Esophagus muscularis mucosa (tissue), 4 donors: ENCODE measurements around the gene ZNF467. TPM values are rescaled to one million over a fixed set of nuclear protein-coding genes. Genes with fewer than 3 reads are reported as not detected.

Experiments used
- DNase-seq: peaks from one replicate; pipeline ENCODE4 v3.0.0-alpha.2; 2017; ENCODE audit errors: extremely low spot score
- H3K27ac ChIP-seq, 4 donors: fragments of 200-600 bp; sonication (generic); replicated peaks in 1 of 4; 1 replicate in 3 of 4; 2 replicates in 1 of 4; pipeline ENCODE4 v1.5.1; 2016 to 2019; ENCODE audit warnings: mild to moderate bottlenecking in 1 of 4
- H3K27me3 ChIP-seq, 4 donors: fragments of 200-600 bp; sonication (generic); one replicate each; pipeline versions ENCODE4 v1.5.1 to v1.6.0; 2016 to 2019
- H3K36me3 ChIP-seq, 4 donors: fragments of 200-600 bp; sonication (generic); one replicate each; pipeline ENCODE4 v1.5.1; 2016 to 2019
- H3K4me1 ChIP-seq, 4 donors: fragments of 200-600 bp; sonication (generic); one replicate each; pipeline ENCODE4 v1.5.1; 2016 to 2019
- H3K4me3 ChIP-seq, 4 donors: fragments of 200-600 bp; sonication (generic); 1 replicate in 2 of 4; 2 replicates in 2 of 4; pipeline ENCODE4 v1.5.1; 2016 to 2019; ENCODE audit warnings: mild to moderate bottlenecking in 4 of 4, moderate library complexity in 1 of 4
- H3K9me3 ChIP-seq, 4 donors: fragments of 200-600 bp; sonication (generic); 1 replicate in 3 of 4; 2 replicates in 1 of 4; pipeline ENCODE4 v1.5.1; 2016 to 2019
- EP300 ChIP-seq: sonication (generic); formaldehyde crosslinking; IDR thresholded peaks from one replicate; pipeline ENCODE4 v1.6.1; 2017; ENCODE audit warnings: antibody characterized with exemption
- POLR2A ChIP-seq: fragments of 450-650 bp; IDR thresholded peaks from one replicate; pipeline ENCODE4 v1.6.1; 2017; ENCODE audit warnings: antibody characterized with exemption, moderate library complexity, mild to moderate bottlenecking, low read depth
- POLR2AphosphoS5 ChIP-seq, 2 donors: sonication (generic); formaldehyde crosslinking; IDR thresholded peaks; one replicate each; pipeline ENCODE4 v1.6.1; 2017; ENCODE audit warnings: antibody characterized with exemption in 2 of 2
- WGBS: methylation state at CpG from one replicate; pipeline ENCODE4 v1.1.5; 2018; 5-methylcytosine and 5-hydroxymethylcytosine counted together
- intact Hi-C: fragments of 100-400 bp; cut with DNase I; formaldehyde crosslinking; loops from one replicate; pipeline ENCODE4 v1.15.1; 2023
- total RNA-seq, 4 donors: library from RNA; depleted of rRNA; stranded (reverse); fragments of >200 nt; gene quantifications; one replicate each; pipeline versions ENCODE4 v1.1.0 to v1.2.1, GENCODE V29; 2016
- TF ChIP-seq, protein P1 (sequence below), 3 experiments: fragments of 200-600 bp in 2 of 3; fragments of 450-650 bp in 1 of 3; sonication (generic) in 2 of 3; IDR thresholded peaks; one replicate each; pipeline ENCODE4 v1.5.1; 2017 to 2019; ENCODE audit warnings: antibody characterized with exemption in 3 of 3, mild to moderate bottlenecking in 2 of 3, moderate library complexity in 1 of 3

Gene ZNF467
- total RNA-seq, 4 donors from 2014 or later = 10.3 to 12.4 (median 11.0) TPM

- intact Hi-C loops = loop anchor here (10.0 kb wide), 1 partner anchor 236 kb away; no protein-coding TSS in a partner anchor
Measured at GRCh38 chr7:149809215-149809614, 35.8 kb upstream of the ZNF467 start.

GRCh38 chr7:149808311-149808710 is 34.9 kb upstream of the ZNF467 start:
- Histone ChIP-seq H3K4me1 (no peaks in the 10 kb centered on the region), H3K4me3 (no peak overlapping the region), H3K27ac (no peak overlapping the region), H3K36me3 (no peaks in the 10 kb centered on the region), H3K27me3 (peaks cover 0 to 26% (median 0%) of the 10 kb centered on the region in 4 donors), H3K9me3 (no peaks in the 10 kb centered on the region)
- 86% methylated on average over 10 of the region's 10 CpGs for WGBS
- TF ChIP-seq POLR2A (no peak), EP300 (no peak), POLR2AphosphoS5 (IDR thresholded peaks at IDR 0.05) (no peak)
- TF ChIP-seq, protein P1, sequence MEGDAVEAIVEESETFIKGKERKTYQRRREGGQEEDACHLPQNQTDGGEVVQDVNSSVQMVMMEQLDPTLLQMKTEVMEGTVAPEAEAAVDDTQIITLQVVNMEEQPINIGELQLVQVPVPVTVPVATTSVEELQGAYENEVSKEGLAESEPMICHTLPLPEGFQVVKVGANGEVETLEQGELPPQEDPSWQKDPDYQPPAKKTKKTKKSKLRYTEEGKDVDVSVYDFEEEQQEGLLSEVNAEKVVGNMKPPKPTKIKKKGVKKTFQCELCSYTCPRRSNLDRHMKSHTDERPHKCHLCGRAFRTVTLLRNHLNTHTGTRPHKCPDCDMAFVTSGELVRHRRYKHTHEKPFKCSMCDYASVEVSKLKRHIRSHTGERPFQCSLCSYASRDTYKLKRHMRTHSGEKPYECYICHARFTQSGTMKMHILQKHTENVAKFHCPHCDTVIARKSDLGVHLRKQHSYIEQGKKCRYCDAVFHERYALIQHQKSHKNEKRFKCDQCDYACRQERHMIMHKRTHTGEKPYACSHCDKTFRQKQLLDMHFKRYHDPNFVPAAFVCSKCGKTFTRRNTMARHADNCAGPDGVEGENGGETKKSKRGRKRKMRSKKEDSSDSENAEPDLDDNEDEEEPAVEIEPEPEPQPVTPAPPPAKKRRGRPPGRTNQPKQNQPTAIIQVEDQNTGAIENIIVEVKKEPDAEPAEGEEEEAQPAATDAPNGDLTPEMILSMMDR (IDR thresholded peaks at IDR 0.05) = no peak
- intact Hi-C loops = loop anchor here (10.0 kb wide), 1 partner anchor 236 kb away; no protein-coding TSS in a partner anchor
- DNase-seq = no peak

More at GRCh38 chr7:149809215-149809614, 35.8 kb upstream of the ZNF467 start:
- Histone ChIP-seq H3K9me3 (no peaks in the 10 kb centered on the region), H3K36me3 (no peaks in the 10 kb centered on the region), H3K4me3 (no peak overlapping the region), H3K27ac (no peak overlapping the region), H3K27me3 (peaks cover 0 to 26% (median 0%) of the 10 kb centered on the region in 4 donors), H3K4me1 (no peaks in the 10 kb centered on the region)
- 100% methylated on average over 1 of the region's 2 CpGs for WGBS
- no peak for DNase-seq
- no peak for TF ChIP-seq POLR2A
- no peak for TF ChIP-seq EP300
- TF ChIP-seq, protein P1 (IDR thresholded peaks at IDR 0.05) = no peak
- TF ChIP-seq POLR2AphosphoS5 (IDR thresholded peaks at IDR 0.05) = no peak

DNA sequence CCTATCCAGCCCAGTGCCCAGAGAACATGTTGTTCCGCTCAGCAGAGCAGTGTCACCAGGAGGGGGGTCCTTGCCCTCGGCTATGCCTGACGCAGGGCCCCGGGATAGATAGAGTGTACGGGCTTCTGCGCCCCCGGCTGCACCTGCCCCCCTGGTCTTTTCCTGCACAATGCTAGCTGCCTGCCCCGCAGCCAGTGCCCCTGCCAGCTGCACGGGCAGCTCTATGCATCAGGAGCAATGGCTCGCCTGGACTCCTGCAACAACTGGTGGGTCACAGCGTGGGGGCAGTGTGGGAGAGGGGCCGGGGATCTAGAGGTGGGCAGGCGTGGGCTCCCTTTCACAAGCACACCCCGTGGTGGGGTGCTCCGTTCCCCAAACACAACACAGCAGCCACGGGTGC is 33.3 kb upstream of the ZNF467 start:
- Histone ChIP-seq H3K4me1 (no peaks in the 10 kb centered on the region), H3K9me3 (no peaks in the 10 kb centered on the region), H3K27ac (no peak overlapping the region), H3K4me3 (no peak overlapping the region), H3K27me3 (peaks cover 0 to 26% (median 0%) of the 10 kb centered on the region in 4 donors), H3K36me3 (no peaks in the 10 kb centered on the region)
- WGBS = 78% methylated on average over 15 of the region's 16 CpGs
- TF ChIP-seq, protein P1 (IDR thresholded peaks at IDR 0.05) = no peak
- TF ChIP-seq POLR2AphosphoS5 (IDR thresholded peaks at IDR 0.05) (no peak), EP300 (no peak), POLR2A (no peak)
- no peak for DNase-seq
- intact Hi-C loops = loop anchor here (10.0 kb wide), 1 partner anchor 238 kb away; no protein-coding TSS in a partner anchor

- intact Hi-C loops = loop anchor here (10.0 kb wide), 1 partner anchor 241 kb away; no protein-coding TSS in a partner anchor
- no peak for DNase-seq
Measured at GRCh38 chr7:149804106-149804505, 30.7 kb upstream of the ZNF467 start.

More at GRCh38 chr7:149804106-149804505, 30.7 kb upstream of the ZNF467 start:
- no peaks in the 10 kb centered on the region for H3K9me3 ChIP-seq
- no peak overlapping the region for H3K27ac ChIP-seq
- 73% methylated on average over 9 of the region's 9 CpGs for WGBS
- no peaks in the 10 kb centered on the region for H3K4me1 ChIP-seq
- no peaks in the 10 kb centered on the region for H3K36me3 ChIP-seq
- H3K4me3 ChIP-seq = no peak overlapping the region
- TF ChIP-seq POLR2A = no peak
- TF ChIP-seq, protein P1 (IDR thresholded peaks at IDR 0.05) = no peak
- H3K27me3 ChIP-seq = peaks cover 0 to 23% (median 0%) of the 10 kb centered on the region in 4 donors
